GM23248 (cell line): ENCODE results near the gene CSRP1. TPM values are rescaled to one million over a fixed set of nuclear protein-coding genes. Genes with fewer than 3 reads are reported as not detected.
"Not testable (repeated sequence)": the region's sequence is repeated elsewhere in the genome, so short reads cannot be mapped to it uniquely, and the experiment has no call there.

Experiments
- DNase-seq: peaks from one replicate; pipeline ENCODE4 v3.0.0-alpha.2; 2015
- H2AFZ ChIP-seq: fragments of 200-600 bp; sonication (generic); 2 replicates; pipeline ENCODE4 v1.6.1; 2016; ENCODE audit warnings: antibody characterized with exemption
- H3F3A ChIP-seq: fragments of 200-600 bp; sonication (generic); 2 replicates; pipeline ENCODE4 v1.6.1; 2016; ENCODE audit warnings: mild to moderate bottlenecking, antibody characterized with exemption, mixed run types; ENCODE audit not compliant: insufficient read depth
- H3K27ac ChIP-seq: fragments of 200-600 bp; sonication (generic); 2 replicates; pipeline ENCODE4 v1.5.1; 2016; ENCODE audit warnings: mild to moderate bottlenecking
- H3K27me3 ChIP-seq: fragments of 200-600 bp; sonication (generic); replicated peaks from 2 replicates; pipeline ENCODE4 v1.6.1; 2016; ENCODE audit warnings: mild to moderate bottlenecking; ENCODE audit not compliant: insufficient read depth
- H3K36me3 ChIP-seq: fragments of 200-600 bp; sonication (generic); 2 replicates; pipeline ENCODE4 v1.6.1; 2016; ENCODE audit warnings: low read depth, mild to moderate bottlenecking
- H3K4me1 ChIP-seq: fragments of 200-600 bp; sonication (generic); 2 replicates; pipeline ENCODE4 v1.6.1; 2016; ENCODE audit warnings: mild to moderate bottlenecking; ENCODE audit not compliant: insufficient read depth
- H3K4me2 ChIP-seq: fragments of 200-600 bp; sonication (generic); one replicate; pipeline ENCODE4 v1.6.1; 2016; ENCODE audit warnings: mild to moderate bottlenecking; ENCODE audit not compliant: unreplicated experiment
- H3K4me3 ChIP-seq: fragments of 200-600 bp; sonication (generic); 2 replicates; pipeline ENCODE4 v1.5.1; 2016; ENCODE audit warnings: mild to moderate bottlenecking
- H3K79me2 ChIP-seq: fragments of 200-600 bp; sonication (generic); 2 replicates; pipeline ENCODE4 v1.6.1; 2016; ENCODE audit warnings: mild to moderate bottlenecking; ENCODE audit not compliant: insufficient read depth
- H3K9ac ChIP-seq: fragments of 200-600 bp; sonication (generic); 2 replicates; pipeline ENCODE4 v1.6.1; 2016; ENCODE audit warnings: mild to moderate bottlenecking
- H3K9me2 ChIP-seq: fragments of 200-600 bp; sonication (generic); 2 replicates; pipeline ENCODE4 v1.6.1; 2016; ENCODE audit warnings: mixed run types, mild to moderate bottlenecking, moderate library complexity; ENCODE audit not compliant: insufficient read depth
- H3K9me3 ChIP-seq: fragments of 200-600 bp; sonication (generic); one replicate; pipeline ENCODE4 v1.6.1; 2017; ENCODE audit warnings: low read depth
- H4K20me1 ChIP-seq: fragments of 200-600 bp; sonication (generic); 2 replicates; pipeline ENCODE4 v1.6.0; 2016; ENCODE audit not compliant: insufficient read depth
- EZH2 ChIP-seq: fragments of 200-600 bp; sonication (generic); IDR thresholded peaks from 2 replicates; pipeline ENCODE4 v1.6.1; 2018; ENCODE audit warnings: antibody characterized with exemption, mild to moderate bottlenecking; ENCODE audit not compliant: insufficient read depth, poor library complexity, severe bottlenecking
- EZH2phosphoT487 ChIP-seq: fragments of 200-600 bp; sonication (generic); IDR thresholded peaks from 2 replicates; pipeline ENCODE4 v1.6.1; 2018; ENCODE audit warnings: antibody characterized with exemption, moderate library complexity, mild to moderate bottlenecking, low read depth; ENCODE audit not compliant: insufficient read depth
- WGBS, 2 experiments: methylation state at CpG; one replicate each; pipeline ENCODE4 v1.1.6; 2015 to 2017; ENCODE audit warnings: low lambda C conversion rate in 2 of 2, low coverage in 1 of 2; ENCODE audit errors: missing lambda C conversion rate in 2 of 2; 5-methylcytosine and 5-hydroxymethylcytosine counted together
- in situ Hi-C: fragments of 300-500 bp; cut with MboI; formaldehyde crosslinking; loops from 2 replicates; pipeline ENCODE4 v1.15.0; 2020
- polyA plus RNA-seq: library from polyadenylated mRNA; unstranded; fragments of >200 nt; fragmentation: Nextera tagmentation; extraction: Ambion mirVana; gene quantifications from 2 replicates; pipeline ENCODE4 v1.2.1, GENCODE V29; 2016
- total RNA-seq: library from RNA; depleted of rRNA; stranded (reverse); fragments of >200 nt; shearing (Covaris generic); gene quantifications from 2 replicates; pipeline ENCODE4 v1.2.3, GENCODE V29; 2014

CSRP1 gene
- total and polyA plus RNA-seq, 2 experiments from 2014 or later: 510 to 1,160 TPM

DNA sequence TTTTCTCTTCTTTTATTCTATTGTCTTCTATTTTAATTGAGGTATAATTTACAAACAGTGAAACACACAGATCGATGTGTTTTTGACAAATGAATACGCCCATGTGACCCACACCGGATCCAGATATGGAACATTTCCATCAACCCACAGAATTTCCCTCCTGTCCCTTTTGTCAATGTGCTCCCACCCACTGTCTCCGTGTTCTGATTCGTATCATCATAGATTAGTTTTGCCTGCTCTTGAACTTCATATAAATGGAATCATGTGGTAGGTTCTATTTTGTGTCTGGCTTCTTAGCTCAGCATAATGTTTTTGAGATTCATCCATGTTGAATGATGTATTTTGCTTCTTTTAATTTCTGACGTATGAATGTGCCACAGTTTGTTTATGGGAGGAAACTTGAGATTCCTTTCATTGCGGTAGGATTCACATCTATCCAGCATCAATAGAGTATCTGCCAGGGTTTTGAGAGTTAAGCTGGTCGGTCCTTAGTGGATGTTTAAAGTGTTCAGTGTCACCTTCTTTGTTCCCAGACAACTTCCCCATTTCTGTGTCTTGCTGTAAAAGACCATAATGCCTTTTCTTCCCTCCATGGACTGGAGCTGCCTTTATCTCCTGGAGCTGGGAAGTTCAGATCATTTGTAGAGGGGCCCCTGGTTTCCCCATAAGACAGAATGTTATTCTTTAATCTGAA lies 46.7 kb upstream of the CSRP1 start:
- Histone ChIP-seq H3K9me3 (no peaks in the 10 kb centered on the region), H3F3A (peaks cover 65% of the 10 kb centered on the region), H3K9me2 (no peaks in the 10 kb centered on the region), H3K4me3 (peak overlapping the region; percentile 1), H3K79me2 (peaks cover 100% of the 10 kb centered on the region), H4K20me1 (no peaks in the 10 kb centered on the region), H2AFZ (0 out of 2 replicates have a peak overlapping the region, but pooled peaks have one; percentile 9), H3K4me1 (peaks cover 60% of the 10 kb centered on the region), H3K27ac (peak overlapping the region; percentile 93), H3K9ac (peak overlapping the region; percentile 71), H3K4me2 (peak overlapping the region; percentile 60), H3K36me3 (no peaks in the 10 kb centered on the region), H3K27me3 (no peaks in the 10 kb centered on the region)
- no peak for TF ChIP-seq EZH2
- no peak for TF ChIP-seq EZH2phosphoT487
- in situ Hi-C loops: loop anchor here (10.0 kb wide), 1 partner anchor 241 kb away; no protein-coding TSS in a partner anchor
- WGBS, 2 experiments: 33 to 35% methylated on average over 8 of the region's 8 CpGs
- DNase-seq: peak; percentile 45

DNA sequence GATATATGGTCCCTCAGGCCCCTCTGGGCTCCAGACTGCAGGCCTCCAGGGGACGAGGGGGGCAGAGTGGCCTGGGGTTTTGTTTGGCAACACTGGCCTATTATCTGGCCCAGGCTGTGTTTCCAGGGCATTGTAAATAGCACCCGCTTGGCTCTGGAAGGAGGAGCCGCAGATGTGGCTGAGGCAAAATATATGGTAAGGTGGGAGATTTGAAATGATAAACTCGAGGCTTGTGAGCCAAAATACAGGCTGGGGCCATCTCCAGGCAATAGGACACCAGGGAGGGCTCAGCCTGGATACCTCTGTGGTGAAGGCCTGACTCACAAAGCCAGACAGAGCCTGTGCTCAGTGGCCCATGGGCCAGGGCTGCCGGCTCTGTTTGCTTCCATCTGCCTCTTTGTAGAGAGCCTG lies 46.0 kb upstream of the CSRP1 start:
- Histone ChIP-seq H3K4me1 (peaks cover 60% of the 10 kb centered on the region), H3K9me3 (no peaks in the 10 kb centered on the region), H3F3A (peaks cover 58% of the 10 kb centered on the region), H3K4me3 (no peak overlapping the region), H3K27me3 (no peaks in the 10 kb centered on the region), H4K20me1 (no peaks in the 10 kb centered on the region), H3K27ac (peak overlapping the region; percentile 93), H2AFZ (no peak overlapping the region), H3K9ac (peak overlapping the region; percentile 71), H3K9me2 (no peaks in the 10 kb centered on the region), H3K4me2 (peak overlapping the region; percentile 60), H3K79me2 (peaks cover 100% of the 10 kb centered on the region), H3K36me3 (no peaks in the 10 kb centered on the region)
- peak; percentile 89 for DNase-seq
- in situ Hi-C loops: loop anchor here (10.0 kb wide), 1 partner anchor 242 kb away; no protein-coding TSS in a partner anchor
- TF ChIP-seq EZH2phosphoT487 (no peak), EZH2 (no peak)
- WGBS, 2 experiments: 49 to 50% methylated on average over 5 of the region's 5 CpGs

DNA sequence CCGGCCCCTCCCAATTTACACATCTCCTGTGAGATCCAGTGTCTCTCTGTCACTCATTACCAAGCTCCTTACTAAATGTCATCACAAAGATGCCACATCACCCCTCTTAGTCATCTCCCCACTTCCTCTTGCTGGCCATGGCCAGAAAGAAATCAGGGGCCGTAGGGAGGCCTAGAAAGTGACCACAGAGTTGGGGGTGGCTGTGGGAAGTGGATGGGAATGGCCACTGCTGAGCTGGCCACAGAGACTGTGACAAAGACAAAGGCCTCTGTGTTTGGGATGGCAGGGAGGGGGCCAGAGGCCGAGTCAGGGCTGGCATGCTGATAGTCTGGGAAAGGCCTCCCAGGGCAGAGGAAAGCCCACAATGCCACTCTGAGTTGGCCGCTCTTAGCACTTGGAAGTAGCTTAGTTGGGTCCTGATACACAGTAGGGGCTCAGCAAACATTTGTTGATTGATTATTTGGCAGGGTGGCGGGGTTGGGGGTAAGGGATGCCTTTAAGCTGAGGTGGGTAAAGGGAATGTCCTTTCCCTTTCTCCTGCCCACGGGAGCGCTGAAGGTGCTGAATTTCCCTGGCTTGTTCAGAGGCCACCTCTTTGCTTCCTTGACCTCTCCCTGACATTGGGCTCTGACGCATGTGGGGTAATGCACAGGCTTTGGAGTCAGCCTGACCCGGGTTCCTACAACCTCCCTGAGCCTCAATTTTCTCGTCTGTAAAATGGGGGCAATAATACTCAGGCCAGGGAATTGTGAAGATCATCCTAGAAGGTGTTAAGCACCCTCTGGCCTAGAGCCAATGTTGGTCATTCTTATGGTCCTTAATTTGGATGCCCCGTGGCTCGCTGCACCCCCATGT lies 45.2 kb upstream of the CSRP1 start:
- Histone ChIP-seq H2AFZ (no peak overlapping the region), H3K27ac (peak overlapping the region; percentile 93), H3K4me1 (peaks cover 52% of the 10 kb centered on the region), H3K36me3 (no peaks in the 10 kb centered on the region), H3K4me3 (no peak overlapping the region), H3K4me2 (peak overlapping the region; percentile 60), H3K9me3 (no peaks in the 10 kb centered on the region), H4K20me1 (no peaks in the 10 kb centered on the region), H3K9ac (peak overlapping the region; percentile 71), H3F3A (peaks cover 50% of the 10 kb centered on the region), H3K9me2 (no peaks in the 10 kb centered on the region), H3K27me3 (no peaks in the 10 kb centered on the region), H3K79me2 (peaks cover 100% of the 10 kb centered on the region)
- in situ Hi-C loops: loop anchor here (10.0 kb wide), 1 partner anchor 243 kb away; no protein-coding TSS in a partner anchor
- 50% methylated on average over 12 of the region's 12 CpGs for WGBS, 2 experiments
- peak; percentile 94 for DNase-seq
- TF ChIP-seq EZH2phosphoT487 (no peak), EZH2 (no peak)

GRCh38 chr1:201551096-201551495 lies 44.2 kb upstream of the CSRP1 start:
- Histone ChIP-seq H3K4me1 (peaks cover 44% of the 10 kb centered on the region), H2AFZ (no peak overlapping the region), H3K9me2 (no peaks in the 10 kb centered on the region), H3K4me3 (no peak overlapping the region), H4K20me1 (no peaks in the 10 kb centered on the region), H3K9me3 (no peaks in the 10 kb centered on the region), H3K79me2 (peaks cover 100% of the 10 kb centered on the region), H3F3A (peaks cover 44% of the 10 kb centered on the region), H3K27ac (peak overlapping the region; percentile 93), H3K36me3 (no peaks in the 10 kb centered on the region), H3K9ac (peak overlapping the region; percentile 71), H3K4me2 (peak overlapping the region; percentile 60), H3K27me3 (no peaks in the 10 kb centered on the region)
- TF ChIP-seq EZH2phosphoT487 (no peak), EZH2 (no peak)
- in situ Hi-C loops: loop anchor here (10.0 kb wide), 1 partner anchor 244 kb away; no protein-coding TSS in a partner anchor
- 55% methylated on average over 3 of the region's 3 CpGs for WGBS, 2 experiments
- no peak for DNase-seq

- in situ Hi-C loops, H4K20me1 ChIP-seq, H3K9me3 ChIP-seq, DNase-seq, H3K4me3 ChIP-seq, H3K36me3 ChIP-seq, H3K27me3 ChIP-seq, H3K9ac ChIP-seq, H3K4me2 ChIP-seq, H3K9me2 ChIP-seq, H3K27ac ChIP-seq, H2AFZ ChIP-seq: not testable (repeated sequence)
- peaks cover 47% of the 10 kb centered on the region for H3K4me1 ChIP-seq
- peaks cover 100% of the 10 kb centered on the region for H3K79me2 ChIP-seq
- WGBS, 2 experiments: 97 to 98% methylated on average over 5 of the region's 5 CpGs
- peaks cover 47% of the 10 kb centered on the region for H3F3A ChIP-seq
Observed at GRCh38 chr1:201549522-201549921, 42.6 kb upstream of the CSRP1 start.
